ENCODE results near the gene FAR2.
"Not testable (repeated sequence)": the region's sequence is repeated elsewhere in the genome, so short reads cannot be mapped to it uniquely, and the experiment has no call there.

Gene FAR2

DNA sequence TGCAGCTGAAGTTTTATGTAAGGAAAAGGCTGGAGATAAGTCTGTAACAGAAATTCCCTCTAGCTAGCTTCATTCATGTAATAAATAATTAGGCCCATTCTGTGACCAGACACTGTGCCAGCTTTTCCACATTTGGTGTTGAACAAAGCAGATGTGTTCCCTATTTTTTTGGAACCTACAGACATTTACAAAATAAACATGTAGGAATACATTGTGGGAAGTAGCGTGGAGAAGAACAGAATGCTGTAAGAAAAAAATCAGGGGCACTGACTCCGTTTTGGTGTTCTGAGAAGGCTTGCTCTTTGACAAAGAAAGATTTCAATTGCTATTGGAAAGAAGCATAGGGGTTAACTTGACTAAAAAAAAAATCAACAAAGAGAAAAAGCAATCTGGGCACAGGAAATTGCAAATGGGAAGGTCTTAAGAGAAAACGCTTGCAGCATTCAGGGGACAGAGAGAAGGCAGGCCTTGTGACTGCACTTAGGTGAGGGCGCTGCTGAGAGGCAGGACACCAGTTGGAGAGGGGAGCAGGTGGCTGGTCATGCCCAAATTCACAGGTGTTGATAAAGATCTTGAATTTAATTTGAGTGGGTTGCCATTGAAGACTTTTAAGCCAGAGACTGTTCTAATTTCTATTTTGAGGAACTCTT lies 4.0 kb downstream of the FAR2 start:
- no peak for DNase-seq (ENCODE audit: low spot score)

DNA sequence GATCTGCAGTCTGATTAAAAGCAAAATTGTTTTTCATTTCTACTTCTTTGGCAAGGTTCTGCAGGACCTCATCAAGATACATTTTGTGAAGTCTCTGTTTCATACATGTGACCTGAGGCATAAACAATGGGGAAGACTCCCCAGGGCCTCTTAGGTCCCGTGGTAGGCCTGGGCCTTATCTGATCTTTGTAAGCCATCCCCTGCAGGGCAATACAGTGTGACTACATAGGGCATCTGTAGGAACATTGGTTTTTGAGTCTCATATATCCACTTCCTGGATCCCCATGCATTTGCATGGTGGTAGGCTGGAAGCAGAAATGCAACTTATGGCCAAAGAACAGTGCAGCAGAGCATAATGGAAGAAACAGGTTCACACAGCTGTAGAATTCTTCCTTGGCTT lies 6.0 kb downstream of the FAR2 start:
- peak; percentile 29 for DNase-seq (ENCODE audit: low spot score)

DNA sequence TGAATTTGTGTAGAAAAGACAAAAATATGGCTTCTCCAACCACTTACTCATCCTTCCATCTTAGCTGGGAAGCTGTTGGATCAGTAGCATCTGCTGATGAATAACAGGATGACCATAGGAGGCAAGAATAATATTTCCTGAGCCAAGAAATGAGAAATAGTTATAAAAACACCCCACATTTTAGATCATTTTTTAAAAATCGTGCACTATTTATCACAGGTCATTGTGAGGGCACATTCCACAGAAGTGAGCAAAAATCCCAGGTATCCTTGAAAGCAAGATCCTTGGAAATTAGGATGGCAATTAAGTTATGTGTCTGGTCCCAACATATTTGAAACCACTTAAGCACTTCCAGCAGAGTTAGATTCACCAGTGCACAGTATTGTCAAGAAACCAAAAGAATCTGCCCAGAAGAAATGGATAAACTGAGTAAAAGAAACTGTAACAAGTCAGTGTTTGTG lies 8.4 kb downstream of the FAR2 start:
- no peak for DNase-seq (ENCODE audit: low spot score)

DNA sequence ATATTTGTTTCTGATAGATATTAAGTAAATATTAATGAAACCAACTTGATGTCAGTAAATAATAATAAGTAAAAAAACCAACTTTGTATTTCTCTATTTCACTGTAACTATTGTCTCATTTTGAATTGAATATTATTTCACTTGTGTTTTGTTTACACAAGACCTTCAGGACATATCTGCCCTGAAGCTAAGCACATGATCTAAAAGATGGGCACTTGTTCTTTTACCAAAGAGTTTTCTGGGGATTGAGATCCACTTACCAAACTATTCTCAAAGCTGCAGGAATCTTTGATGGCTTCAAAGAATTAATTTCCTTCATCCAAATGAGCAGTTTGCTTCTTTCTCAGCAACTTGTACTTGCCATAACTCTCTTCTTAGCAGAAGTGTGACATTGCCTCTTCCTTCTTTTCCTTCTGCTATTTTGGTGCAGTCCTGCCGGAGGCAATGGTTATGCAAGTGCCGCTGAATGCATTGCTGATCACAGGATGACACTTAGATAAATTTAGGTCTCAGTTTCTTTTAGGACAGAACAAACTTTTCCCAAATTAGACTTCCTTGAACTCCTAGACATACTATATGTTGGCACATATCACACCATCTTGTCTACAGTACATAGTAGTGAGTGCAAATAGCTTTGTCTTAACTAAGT lies 9.2 kb downstream of the FAR2 start:
- no peak for DNase-seq (ENCODE audit: low spot score)

DNA sequence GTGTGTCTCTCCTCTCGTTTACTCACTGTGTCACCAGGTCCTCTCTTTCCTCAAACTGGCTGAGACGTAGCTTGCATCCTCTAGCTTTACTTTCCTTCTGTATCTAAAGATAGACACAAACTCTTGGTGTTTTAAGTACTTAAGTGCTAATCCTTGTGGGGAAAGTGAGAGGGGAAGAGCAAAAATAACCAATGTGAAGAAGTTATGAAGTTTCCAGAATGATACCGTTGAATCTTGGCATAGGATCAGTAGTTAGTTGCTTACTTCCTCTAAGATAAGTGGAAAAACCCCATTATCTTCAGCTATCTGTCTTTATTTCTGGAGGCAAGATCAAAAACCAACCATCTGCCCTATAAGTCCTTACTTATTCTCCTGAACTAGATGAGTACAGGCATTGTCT lies 10.6 kb downstream of the FAR2 start:
- DNase-seq (ENCODE audit: low spot score) = no peak

DNA sequence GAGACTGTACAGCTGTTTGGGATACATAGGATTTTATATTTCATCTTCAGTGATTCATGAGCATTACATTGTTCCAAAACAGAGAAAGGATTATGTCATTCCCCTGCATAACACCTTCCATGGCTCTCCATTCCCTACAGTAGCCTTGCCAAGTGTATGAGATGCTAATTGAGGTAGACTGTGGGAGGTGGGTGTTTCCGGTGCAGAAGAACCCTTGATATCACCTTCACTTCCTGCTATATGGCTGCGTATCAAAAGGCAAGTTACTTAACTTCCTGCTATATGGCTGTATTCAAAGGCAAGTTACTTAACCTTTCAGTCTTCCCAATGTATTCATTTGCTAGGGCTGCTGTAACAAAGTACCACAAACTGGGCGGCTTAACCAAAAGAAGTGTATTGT lies 11.2 kb downstream of the FAR2 start:
- no peak for DNase-seq (ENCODE audit: low spot score)

DNA sequence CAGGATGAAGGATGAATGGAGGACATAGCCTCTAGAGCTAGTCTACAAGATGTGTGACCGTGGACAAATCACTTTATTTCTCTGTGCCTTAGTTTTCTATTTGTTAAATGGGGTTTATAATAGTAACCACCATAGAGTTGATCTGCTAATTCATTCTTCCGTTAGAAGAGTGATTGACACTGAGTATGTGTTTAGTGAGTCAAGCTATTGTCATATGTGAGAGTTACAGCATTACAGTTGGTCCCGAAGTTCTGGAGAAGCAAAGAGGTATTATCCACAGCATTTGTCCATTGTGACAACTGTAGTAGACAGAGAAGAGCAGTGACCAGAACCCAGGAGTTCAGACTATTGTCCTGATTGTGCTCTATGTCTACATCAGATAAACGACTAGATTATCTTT lies 14.1 kb downstream of the FAR2 start:
- no peak for DNase-seq (ENCODE audit: low spot score)

DNA sequence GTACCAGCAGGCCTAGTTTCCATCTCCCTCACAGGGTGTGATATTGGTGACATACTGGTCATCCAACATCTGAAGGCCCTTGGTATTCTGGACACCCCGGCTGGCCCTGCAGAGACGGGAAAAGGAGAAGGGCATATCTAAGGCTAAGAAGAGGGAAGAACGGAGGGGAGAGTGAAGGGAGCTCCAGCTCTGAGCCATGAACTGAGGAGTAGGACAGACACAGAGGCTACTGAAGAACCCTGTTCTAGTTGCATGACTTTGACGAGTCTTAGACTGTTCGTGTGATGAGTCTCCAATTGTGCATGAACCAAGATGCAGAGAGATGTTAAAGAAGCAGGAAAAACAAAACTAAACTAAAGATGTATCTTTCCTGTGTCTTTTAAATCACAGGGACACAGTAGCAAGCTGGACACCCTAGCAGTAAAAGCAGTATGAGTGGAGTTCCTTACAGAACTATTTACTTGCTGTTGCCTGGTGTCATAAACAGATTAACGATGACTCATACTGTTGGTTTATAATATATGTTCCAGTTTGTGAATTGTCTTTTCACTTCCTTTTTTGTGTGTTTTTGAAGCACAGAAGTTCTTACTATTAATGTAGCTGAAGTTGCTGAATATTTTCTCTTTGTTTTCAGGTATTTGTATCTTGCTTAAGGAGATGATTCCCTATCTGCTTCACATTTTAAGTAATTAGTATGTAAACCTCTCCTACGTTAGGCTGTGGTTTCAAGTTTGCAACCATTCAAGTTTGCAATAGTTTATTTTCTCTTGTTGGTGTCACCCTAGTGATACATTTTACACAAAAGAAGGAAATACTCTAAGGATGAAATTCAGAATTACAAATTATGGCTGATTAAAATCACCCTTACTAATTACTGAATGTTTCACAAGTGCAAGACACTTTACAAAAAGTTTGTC lies 15.7 kb downstream of the FAR2 start:
- no peak for DNase-seq (ENCODE audit: low spot score)

DNA sequence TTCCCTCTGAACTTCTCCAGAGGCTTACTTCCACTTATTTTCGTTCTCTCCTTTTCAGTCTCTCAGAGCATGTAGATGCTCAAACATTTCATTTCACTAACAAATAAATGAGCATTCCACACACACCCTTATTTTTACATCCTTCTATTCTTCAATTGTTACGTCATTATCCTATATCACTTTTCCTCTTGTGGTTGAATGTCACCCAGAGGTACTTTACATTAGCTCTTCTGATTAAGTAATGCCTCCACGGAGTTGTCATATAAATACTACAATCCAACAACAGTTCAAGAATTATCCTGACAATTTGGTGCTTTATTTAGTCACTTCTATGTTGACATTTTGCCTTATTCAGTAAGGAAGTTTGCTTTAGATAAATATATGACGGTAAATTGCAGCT lies 18.4 kb downstream of the FAR2 start:
- DNase-seq (ENCODE audit: low spot score) = no peak

DNA sequence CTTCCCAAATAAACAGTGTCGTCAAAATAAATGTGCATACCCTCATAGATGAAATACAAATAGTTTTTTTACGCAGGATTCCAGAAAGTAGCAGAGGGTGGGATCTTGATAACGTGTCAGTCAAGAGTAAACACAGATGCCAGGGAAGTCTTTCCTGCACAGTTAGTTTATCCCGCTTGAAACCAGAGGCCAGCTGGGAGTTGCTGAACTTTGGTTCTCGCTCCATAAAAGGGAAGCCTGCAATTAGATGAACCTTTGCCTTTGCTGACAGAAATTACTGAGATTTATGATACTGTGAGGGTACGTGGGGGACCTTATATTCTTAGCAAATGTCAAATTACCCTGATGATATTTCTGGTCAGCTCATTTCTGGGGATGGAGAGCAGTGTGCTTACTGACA lies 18.9 kb downstream of the FAR2 start:
- DNase-seq (ENCODE audit: low spot score) = peak; percentile 77

DNA sequence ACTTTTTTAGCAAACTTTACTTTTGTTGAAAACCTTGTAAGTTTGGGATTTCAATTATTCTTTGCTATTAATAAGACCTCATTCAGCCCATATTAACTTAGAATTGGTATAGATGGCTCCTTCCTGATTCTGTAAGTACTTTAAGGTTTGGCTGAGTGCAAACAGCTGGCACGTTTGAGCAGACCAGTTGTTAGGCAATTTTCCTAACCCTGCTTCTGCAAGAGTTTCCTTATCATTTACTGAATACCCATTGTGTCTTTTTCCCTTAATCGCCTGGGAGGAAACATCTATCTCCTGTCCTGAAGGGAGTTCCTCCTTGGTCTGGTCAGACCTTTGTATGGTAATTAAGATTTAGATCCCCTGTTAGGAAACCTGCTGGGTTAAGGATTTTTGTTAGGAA lies 20.9 kb downstream of the FAR2 start:
- DNase-seq (ENCODE audit: low spot score) = not testable (repeated sequence)

DNA sequence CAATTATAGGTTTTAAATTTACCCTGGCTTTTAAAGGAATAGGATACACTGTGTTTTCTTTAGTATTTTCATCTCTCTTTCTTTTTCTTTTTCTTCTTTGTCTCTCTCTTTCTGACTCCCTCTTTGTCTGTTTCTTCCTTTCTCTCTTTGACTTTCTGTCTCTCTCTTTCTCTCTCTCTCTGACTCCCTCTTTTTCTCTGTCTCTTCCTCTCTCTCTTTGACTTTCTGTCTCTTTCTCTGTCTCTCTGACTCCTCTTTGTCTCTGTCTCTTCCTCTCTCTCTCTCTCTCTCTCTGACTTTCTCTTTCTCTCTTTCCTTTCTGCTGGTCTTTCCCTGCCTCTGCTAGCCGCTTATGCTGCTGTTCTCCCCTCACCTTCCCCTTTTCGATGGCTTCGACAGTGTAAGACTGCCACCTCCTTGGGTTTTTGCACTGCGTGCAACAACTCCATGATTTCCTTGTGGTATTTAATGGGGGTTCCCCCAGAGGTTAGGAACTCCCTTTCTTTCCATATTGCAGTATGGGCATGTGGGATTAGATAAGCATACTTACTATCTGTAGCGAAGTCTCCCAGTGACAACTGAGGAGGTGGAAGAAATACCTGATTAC lies 21.5 kb downstream of the FAR2 start:
- not testable (repeated sequence) for DNase-seq (ENCODE audit: low spot score)

DNA sequence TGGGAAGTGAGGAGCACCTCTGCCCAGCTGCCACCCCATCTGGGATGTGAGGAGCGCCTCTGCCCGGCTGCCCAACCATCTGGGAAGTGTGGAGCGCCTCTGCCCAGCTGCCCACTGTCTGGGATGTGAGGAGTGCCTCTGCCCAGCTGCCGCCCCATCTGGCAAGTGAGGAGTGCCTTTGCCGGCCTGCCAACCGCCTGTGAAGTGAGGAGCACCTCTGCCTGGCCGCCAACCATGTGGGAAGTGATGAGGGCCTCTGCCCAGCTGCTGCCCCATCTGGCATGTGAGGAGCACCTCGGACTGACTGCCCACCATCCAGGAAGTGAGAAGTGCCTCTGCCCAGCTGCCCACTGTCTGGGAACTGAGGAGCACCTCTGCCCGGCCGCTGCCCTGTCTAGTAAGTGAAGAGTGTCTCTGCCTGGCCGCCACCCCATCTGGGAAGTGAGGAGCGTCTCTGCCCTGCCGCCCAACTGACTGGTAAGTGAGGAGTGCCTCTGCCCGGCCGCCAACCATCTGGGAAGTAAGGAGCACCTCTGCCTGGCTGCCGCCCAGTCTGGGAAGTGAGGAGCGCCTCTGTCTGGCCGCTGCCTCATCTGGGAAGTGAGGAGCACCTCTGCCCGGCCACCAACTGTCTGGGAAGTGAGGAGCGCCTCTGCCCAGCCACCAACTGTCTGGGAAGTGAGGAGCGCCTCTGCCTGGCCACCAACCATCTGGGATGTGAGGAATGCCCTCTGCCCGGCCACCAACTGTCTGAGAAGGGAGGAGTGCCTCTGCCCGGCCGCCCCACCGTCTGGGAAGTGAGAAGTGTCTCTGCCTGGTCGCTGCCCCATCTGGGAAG lies 22.6 kb downstream of the FAR2 start:
- DNase-seq (ENCODE audit: low spot score) = no peak

DNA sequence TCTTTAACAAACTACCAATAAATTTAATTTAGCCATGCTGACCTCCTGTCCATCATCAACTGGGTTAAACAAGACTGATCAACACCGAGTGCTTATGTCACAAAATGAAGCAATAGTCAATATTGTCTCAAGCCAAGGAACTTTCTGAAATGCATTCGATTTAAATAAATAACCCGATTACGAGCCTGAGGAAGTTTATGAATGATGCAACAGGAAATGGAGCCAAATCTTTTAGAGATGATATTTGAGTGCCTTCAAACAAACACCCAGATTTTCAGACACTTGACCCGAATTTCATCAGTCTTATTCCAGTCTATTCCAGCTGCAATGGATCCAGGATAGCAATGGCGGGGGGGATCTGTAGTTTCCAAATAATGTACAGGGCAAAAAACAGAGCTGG lies 27.9 kb downstream of the FAR2 start:
- DNase-seq (ENCODE audit: low spot score) = no peak

DNA sequence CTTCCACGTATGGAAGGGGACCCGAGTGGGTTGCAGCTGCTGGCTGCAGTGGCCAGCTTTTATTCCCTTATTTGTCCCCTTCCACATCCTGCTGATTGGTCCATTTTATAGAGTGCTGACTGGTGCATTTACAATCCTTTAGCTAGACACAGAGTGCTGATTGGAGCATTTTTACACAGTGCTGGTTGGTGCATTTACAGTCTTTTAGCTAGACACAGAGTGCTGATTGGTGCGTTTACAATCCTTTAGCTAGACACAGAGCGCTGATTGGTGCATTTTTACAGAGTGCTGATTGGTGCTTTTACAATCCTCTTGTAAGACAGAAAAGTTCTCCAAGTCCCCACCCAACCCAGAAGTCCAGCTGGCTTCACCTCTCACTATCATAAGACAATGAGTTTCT lies 33.2 kb downstream of the FAR2 start:
- not testable (repeated sequence) for DNase-seq (ENCODE audit: low spot score)

DNA sequence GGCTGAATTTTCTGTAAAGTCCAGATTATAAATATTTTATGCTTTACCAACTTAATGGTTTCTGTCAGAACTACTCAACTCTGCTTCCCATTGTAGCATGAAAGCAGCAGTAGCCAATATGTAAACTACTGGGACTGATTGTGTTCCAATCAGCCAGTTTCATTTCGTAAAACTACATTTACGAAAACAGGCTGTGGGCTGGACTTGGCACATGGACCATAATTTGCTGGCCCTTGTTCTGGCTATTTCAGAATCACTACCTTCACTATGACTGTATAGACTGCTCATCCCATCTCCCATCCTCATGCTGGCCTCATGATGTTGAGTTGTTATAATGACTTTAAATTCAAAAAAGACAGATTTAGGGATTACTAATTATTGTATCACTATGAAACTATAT lies 38.7 kb downstream of the FAR2 start:
- DNase-seq (ENCODE audit: low spot score) = no peak

DNA sequence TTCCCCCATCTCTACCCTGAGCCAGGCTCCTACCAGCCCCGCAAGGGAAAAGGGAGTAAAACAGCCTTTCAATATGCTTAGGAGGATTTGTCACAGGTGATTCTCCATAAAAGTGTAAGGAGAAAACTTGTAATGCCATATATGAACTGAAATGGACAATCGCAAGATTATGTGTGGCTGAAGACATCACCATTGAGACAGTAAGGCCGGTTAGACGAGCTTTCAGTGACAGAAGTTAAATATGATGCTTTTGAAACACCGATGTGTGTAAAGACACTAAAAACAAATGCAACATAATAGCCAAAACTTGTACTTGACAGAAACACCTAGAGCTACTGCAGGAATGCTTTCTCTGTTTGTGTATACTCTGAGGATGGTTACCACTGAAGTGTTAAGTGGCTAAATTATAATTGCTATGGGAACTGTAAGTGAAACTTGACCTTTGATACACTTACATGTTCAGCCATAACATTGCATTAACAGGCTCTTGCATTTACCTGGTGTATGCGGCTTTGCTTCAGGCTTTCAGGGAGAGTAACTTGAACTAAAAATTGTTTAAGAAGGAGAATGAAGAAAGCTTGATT lies 42.3 kb downstream of the FAR2 start:
- no peak for DNase-seq (ENCODE audit: low spot score)

DNA sequence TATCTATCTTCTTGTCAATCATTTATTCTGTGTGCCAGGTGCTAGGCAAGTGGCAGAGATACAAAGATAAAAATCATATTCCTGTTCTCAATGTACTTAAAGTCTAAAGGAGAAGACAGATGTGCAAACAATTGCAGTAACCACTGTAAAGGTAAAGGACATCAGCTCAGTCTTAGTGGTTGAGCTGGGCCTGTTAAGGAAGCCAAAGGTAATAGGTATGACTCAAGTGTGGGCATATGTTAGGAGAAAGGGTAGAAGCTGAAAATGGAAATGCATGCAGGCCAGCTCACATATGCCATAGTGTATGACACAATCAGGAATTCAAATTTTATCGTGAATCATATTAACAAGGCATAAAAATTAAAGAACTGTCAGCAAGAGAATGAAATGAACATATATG lies 49.8 kb downstream of the FAR2 start:
- no peak for DNase-seq (ENCODE audit: low spot score)

DNA sequence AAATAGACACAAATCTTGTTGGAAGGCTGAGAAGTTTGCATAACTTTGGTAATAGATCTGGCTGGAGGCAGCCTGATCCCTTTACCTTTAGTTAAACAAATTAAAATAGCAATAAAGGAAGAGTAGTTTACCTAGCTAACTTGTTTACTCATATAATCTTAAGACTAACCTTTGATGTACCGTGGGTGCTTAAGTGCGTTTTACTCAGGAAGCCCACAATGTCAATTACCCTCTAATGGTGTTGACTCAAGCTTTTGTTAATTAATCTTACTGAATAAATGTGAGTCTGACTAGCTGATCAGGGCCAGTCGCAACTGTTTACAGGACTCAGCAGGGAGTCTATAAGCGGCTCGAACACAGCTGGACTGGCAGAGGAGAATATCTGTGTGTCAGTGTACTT lies 51.5 kb downstream of the FAR2 start:
- no peak for DNase-seq (ENCODE audit: low spot score)

DNA sequence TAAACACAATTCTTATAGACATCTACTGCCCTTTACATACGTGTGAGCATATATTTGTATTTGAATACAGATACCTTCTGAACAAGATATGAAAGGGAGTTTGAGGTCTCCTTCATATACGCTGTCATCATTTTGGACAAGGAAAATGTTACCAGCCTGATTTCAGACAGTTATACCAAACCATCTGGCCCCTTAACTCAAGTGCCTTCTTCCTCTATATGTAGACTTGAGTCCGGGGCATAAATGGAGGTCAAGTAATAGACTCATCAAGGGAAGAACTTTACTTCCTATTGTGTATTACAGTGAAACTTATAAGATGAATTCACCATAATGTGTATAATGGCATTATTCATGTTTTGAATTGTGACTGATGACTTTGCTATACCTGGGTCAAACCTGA lies 52.2 kb downstream of the FAR2 start:
- no peak for DNase-seq (ENCODE audit: low spot score)

DNA sequence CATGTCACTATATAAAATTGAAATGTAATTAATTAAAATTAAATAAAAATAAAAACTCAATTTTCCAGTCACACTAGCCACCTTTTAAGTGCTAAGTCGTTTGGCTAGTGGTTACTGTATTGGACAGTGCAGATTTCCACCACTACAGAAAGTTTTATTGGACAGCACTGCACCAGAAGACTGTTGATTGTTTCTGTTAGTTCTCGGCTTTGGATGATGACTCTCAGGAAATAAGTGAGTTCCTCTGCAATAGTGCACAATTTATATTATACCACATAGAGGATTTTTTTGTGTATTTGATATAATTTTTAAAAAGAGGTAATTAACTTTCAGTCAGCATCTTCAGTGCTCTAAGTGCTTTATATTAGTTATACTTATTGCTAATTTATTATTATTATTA lies 52.7 kb downstream of the FAR2 start:
- DNase-seq (ENCODE audit: low spot score) = no peak
